Ovary (tissue), 3 donors: ENCODE results near the gene WIPF1.

Source experiments
- CTCF ChIP-seq, 3 donors: fragments of 450-650 bp in 2 of 3; fragments of 200-600 bp in 1 of 3; IDR thresholded peaks; one replicate each; pipeline versions ENCODE4 v1.5.1 to v1.8.0; 2016 to 2022; ENCODE audit warnings: antibody characterized with exemption in 3 of 3, mild to moderate bottlenecking in 1 of 3
- EP300 ChIP-seq: sonication (generic); formaldehyde crosslinking; IDR thresholded peaks from one replicate; pipeline ENCODE4 v1.6.1; 2017; ENCODE audit warnings: antibody characterized with exemption
- POLR2A ChIP-seq: fragments of 450-650 bp; IDR thresholded peaks from one replicate; pipeline ENCODE4 v1.6.1; 2017; ENCODE audit warnings: antibody characterized with exemption, mild to moderate bottlenecking, moderate library complexity
- donor health status: DM: no; HTN: no; CAD: no.

- TF ChIP-seq POLR2A (no peak), CTCF (IDR thresholded peaks at IDR 0.05) (no peak), EP300 (no peak)
Observed at GRCh38 chr2:174635776-174636404, 38.3 kb upstream of the WIPF1 start.
